GM20431 (cell line): ENCODE data around the gene SCFD2.

Experiments used
- in situ Hi-C: fragments of 300-500 bp; cut with MseI, MboI; formaldehyde crosslinking; loops from one replicate; pipeline ENCODE4 v1.15.0; 2020; ENCODE audit warnings: low sequenced_read_pairs; ENCODE audit not compliant: unreplicated experiment

The SCFD2 gene

DNA sequence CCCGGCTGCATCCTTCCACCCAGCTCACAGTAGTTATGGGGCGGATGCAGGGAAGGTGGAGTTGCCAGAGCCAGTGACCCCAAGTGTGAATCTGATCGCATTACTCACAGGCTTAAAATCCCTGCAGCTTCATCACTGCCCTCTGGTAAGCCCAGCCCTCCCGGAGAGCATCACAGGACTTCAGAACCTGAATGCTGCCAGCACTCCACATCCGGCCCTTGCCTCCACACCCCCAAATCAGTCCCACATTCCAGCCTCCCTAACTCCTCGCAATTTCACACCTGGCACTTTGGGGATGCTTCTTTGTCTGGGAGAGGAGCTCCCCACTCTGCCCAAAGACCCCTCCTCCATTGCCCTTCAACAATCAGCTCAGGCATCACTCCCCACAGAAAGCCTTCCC lies 488.2 kb downstream of the SCFD2 start:
- in situ Hi-C loops, result no loop called here

DNA sequence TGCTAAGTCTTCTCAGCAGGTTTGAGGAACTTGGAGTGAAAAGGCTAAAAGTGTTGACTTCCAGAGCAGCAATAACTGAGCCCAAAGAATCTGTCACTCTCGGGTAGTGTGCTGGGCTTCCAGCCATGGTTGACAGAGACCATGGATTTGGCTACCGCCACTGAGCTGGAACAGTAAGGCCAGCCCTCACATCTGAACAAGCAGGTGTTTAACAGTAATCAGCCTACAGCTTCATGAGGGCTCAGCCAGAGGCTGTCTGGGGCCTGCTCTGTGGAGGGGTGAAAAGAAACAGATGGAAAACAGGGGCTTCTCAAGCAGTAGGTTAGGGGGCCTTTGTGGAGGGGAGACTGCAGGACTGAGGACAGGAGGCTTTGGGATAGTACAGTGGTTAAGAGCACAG lies 488.8 kb downstream of the SCFD2 start:
- in situ Hi-C loops, result no loop called here

DNA sequence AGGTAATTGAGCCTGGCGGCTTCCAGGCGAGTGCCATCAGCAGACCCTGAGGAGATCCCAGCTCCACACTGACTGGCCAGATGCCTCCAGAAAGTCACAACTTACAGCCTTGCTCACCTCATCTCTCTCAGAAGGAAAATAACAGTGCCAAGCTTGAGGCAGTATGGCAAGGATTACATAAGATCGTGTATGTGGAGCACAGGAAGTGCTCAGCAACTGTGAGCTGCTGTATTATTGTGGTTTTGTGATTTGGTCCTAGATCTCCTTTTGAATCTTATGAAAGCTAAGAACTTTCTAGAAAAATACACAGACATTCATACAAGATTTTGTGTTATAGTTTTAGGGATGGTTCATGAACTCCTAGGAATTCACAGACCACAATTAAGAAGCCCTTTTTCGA lies 489.8 kb downstream of the SCFD2 start:
- in situ Hi-C loops, result no loop called here

DNA sequence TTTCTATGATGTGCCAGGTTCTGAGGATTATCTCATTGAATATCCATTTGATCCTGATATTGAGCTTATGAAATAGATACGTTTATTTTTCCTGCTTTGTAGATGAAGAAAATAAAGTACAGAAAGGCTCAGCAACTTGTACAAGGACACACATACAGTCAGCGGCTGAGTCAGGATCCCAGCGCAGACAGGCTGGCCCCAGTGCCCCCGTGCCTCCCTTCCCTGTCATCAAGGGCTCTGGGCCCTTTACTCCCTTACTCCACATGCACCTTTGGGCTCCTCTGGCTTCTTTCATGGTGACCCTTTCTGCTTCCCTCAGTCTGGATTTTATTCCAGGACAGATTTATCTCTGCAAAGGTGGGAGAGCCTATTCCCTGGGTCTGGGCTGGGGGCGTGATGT lies 490.9 kb downstream of the SCFD2 start:
- in situ Hi-C loops, result no loop called here

DNA sequence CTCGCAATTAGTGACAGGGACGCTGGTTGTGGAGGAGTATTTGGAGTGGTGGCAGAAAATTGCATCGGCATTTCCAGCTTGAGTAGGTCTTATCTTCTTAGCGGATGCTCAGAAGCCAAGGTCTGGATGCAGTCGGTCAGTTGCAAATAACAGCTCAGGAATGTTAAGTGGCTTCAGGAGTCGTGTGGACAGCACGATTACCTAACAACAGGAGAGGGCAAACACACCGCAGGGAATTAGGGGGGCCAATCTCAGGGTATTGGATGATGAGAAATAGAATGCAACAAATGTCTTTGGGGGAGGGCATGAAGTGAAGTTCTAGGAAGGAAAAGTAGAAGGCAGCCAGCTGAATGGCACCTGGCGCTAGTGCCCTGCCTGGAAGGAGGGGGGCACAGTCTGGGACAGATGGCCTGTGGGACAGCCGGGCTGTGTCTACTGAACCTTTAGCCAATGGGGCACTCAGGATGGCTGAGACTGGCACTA lies 492.0 kb downstream of the SCFD2 start:
- in situ Hi-C loops, result no loop called here

DNA sequence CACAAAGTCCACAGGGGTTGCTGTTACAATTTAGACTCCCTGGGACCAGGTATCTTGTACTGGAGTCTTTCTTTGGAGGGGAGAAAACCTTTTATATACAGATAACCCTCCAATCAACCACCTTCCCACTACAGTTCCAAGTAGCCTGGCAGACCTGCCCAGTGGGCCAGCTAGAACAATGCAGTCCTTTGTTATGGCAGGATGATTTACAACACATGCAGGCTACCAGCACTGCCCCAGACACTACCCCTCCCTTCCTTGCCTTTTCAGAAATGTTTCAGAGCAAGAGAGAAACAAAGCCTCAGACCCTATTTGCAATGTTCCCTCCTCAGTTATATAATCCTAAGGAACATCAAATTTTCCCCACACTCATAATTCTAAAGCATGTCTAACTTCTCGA lies 492.7 kb downstream of the SCFD2 start:
- in situ Hi-C loops, result no loop called here

DNA sequence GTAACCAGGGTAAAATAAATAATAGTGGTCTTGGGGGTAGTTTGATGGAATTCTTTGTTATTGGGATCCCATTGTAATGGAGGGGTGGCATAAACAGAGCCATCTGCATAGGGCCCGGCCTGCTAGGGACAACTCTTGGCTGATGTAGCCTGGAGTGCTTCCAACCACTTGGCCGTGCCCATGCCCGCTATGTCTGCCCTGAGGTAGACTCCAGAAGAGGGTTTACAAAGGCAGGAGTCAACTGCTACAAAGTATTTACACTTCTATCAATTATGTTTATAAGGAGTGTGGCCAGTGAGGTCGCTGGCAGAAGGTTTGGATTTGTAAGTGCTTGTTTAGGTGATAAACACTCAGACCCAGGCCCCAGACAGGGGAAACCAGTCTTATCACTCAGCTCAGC lies 495.6 kb downstream of the SCFD2 start:
- in situ Hi-C loops, result no loop called here

DNA sequence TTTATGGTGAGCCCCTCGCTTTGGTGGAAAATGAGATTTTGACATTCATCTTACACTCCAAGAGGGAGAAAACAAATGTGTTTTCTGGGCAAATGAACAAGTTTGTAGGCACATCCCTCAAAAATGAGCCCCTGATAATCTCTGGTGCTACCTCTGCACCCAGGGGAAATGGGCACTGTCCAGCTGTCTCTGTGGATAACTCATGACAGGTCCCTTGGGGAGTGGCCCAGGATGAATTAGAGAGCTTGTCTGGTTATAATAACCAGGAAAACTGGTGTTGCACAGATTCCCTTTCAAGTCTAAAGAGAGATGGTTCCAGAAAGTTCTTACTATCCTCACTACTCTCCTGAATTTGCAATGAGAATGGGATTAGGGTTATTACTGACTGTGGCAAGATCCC lies 496.2 kb downstream of the SCFD2 start:
- in situ Hi-C loops, result no loop called here

DNA sequence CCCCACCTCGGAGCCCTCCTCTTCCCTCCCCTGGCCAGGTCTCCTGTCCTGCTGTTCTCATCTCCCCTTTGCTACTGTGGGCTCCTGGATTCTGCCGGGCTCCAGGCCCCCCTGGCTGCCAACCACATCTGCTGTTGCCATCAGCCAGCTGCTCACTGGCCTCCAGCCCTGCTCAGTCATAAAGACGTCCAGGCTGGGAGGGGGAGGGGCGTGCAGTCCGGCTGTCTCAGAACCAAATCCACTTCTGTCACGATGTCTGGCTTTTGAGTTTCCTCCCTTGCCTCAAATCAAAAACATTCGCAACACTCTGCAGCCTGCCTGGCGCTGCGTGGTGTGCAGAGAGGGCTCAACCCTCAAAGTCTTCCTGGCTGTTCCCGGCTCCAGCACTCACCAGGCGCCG lies 496.7 kb downstream of the SCFD2 start:
- in situ Hi-C loops, result no loop called here

DNA sequence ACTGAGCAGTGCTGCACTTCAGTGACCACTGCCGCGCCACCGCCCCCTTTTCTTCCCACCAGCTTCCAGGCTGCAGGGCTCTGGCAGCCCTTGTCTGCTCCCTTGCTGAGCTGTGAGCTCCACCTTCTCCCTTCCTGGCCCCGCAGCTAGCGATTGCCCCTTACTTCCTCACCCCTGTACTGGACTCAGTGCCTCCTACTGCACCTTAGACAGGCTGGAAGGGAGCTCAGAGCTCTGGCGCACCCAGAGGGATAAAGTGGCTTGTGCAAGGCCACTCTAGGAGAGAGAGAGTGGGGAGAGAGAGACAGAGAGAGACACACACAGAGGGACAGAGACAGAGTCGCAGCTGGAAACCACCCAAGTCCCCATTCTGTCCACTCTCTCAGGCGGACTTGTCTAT lies 497.7 kb downstream of the SCFD2 start:
- in situ Hi-C loops, result no loop called here

DNA sequence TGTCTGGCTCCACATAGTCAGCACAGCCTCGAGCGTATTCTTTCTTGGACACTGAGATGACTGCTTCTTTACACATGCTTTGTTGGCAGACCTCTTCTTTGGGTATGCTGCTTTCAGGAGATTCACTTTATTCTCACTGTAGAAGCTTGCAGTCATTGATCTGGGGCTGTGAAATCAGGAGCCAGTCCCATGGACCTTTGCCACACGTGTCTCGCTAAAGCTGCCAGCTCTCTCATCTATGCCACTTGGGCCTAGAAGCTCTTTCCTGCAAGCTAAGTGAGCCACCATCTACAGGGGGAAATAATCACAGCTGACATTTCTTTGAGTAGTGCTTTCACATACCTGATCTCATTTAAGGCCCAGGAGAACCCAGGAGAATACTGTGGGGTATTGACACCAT lies 498.7 kb downstream of the SCFD2 start:
- in situ Hi-C loops, result no loop called here

DNA sequence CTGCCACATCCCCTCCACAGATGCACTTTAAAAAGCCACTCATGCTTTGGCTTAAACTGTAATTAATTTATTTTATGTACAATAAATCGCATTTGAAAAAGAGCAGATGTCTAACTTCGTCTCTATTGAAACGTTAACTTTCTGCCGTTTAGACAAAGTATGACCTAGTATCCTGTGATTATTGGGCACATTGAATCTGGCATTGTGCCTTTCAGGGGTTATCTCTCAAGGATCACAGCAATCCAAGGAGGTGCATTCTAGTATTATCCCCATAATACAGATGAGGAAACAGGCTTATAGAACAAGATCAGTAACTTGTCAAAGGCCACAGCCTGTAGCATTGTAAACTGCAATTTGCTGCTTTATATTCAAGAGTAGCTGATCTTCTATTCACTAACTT lies 499.1 kb downstream of the SCFD2 start:
- in situ Hi-C loops, result no loop called here

DNA sequence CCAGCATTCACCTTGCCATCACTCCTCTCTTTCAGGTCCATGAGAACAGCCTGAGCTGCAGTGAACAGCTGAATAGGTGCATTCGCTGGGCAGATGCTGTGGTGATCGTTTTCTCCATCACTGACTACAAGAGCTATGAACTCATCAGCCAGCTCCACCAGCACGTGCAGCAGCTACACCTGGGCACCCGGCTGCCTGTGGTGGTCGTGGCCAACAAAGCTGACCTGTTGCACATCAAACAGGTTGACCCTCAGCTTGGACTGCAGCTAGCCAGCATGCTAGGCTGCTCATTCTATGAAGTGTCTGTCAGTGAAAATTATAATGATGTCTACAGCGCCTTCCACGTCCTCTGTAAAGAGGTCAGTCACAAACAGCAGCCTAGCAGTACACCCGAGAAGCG lies 500.6 kb downstream of the SCFD2 start:
- in situ Hi-C loops, result no loop called here

DNA sequence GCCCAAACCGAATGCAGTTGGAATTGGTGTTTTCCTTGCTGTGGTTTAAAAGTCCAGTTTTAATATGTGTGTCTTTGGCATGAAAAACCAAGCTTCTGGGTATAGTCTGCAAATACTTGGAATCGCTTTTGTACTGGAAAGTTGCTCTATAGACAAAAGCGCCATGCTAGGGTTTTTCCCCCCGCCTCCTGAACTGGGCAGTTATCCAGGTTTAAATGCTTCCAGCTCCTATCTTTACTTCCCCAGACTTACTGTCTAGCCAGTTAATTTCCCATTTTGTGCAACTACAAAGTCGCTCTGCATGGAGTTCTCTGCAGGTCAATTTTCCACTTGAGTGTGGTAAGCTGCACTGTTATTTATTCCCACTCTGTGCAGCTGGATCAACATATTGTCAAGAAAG lies 501.1 kb downstream of the SCFD2 start:
- in situ Hi-C loops, result no loop called here

DNA sequence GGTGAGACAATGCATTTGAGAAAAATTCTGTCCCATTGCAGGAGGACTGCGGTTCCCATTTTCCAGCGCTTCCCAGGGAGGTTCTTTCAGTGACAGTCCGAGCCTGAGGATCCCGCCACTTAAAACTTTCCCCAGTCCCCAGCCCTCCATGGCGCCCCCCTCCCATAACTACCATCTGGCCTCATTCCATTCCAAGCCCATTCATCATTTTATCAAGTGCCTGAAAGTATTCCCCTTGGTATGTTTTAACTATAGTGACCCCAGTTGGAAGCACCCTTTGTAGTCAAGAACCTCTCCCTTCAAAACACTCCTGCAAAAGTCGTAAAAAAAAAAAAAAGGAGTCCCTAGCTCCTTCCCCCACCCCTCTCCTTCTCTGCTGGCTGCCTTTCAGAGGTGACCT lies 502.5 kb downstream of the SCFD2 start:
- in situ Hi-C loops, result no loop called here

DNA sequence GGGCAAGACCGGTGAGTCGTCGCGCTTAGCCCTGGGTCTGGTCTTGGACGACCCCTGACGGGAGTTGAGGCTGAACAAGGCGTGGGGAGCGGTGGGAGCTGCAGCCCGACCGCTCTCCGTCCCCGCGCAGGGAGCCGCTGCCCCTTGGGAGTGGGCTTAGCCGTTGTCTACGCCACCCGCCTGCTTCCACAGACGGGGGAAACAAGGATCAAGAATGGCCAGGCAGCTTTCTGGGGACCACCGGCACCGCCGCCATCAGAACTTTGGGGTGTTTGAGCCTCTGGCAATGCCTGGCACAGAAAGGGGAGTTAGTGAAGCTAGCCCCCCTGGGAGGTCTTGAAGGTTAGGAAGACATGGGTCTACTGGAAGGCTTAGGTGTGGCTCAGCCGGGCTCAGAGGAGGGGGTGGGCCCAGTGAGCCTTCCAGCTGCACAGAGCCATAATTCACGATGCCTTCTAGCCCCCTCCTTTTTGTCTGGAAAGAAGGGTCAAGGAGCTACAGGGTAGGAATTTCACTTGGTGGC lies 503.2 kb downstream of the SCFD2 start:
- in situ Hi-C loops, result no loop called here

DNA sequence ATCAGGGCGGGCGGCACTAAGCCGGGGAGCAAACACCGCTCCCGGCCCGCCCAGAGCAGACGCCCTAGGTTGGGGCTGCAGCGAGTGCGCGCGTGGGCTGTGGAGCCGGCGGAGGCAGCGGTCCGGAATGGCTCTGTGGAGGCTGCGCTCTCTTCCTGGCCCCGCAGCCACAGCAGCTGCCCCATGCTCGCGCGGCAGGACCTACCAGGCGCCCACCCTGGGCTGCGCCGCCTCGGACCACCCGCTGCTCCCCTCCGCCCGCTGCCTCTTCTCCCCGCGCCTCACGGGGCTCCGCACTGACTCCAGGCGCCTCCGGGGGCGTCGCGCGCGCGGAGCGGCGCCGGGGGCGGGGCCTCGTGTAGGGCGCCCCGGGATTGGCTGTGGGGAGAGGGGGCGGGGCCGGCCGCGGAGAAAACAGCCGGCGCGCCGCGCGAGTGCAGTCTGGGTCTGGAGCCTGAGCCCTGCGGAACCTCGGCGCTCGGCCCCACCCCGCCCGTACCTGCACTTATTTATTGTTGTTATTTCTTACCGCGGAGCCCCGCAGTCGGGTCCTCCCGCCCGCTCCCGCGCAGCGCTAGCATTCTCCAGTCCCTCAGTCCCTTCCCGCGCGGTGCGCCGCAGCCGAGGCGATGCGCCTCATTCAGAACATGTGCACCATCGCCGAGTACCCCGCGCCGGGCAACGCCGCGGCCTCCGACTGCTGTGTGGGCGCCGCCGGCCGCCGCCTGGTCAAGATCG lies 503.8 kb downstream of the SCFD2 start, which contains the start of gene RASL11B:
Gene RASL11B, plus strand, starts transcription at position 439 of the 738 bp plus-strand sequence. Its CDS starts 191 bp downstream, at position 630.
- in situ Hi-C loops, result no loop called here

DNA sequence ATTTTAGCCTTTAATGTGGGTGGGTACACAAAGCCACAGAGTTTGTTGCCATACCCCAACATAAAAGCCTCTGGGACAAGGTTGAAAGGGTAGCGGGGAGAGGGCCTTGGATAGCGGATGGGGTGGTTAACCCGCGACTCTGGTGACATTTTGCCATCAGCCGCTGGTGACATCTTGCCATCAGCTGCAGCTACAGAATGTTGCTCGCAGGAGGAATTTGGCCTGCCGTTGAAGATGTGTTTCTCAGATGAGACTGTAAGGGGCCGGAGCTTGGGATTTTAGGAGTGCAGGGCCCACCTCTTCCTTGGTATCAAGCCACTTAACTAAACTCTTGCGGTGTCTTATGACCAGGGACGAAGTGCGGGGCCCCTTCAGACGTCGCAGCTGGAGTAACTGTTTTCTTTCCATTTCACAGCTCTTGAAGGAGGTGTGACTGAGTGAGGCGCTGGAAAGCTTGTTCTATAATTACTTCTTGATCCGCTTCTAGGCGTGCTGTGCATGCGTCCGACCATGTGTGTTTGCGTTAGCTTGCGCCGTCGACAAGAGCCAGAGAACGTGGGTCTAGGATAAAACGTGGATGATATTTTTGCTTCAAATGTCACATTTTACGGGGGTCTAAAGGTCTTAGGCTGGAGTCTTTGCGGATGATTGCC lies 504.6 kb downstream of the SCFD2 start:
- in situ Hi-C loops, result no loop called here

DNA sequence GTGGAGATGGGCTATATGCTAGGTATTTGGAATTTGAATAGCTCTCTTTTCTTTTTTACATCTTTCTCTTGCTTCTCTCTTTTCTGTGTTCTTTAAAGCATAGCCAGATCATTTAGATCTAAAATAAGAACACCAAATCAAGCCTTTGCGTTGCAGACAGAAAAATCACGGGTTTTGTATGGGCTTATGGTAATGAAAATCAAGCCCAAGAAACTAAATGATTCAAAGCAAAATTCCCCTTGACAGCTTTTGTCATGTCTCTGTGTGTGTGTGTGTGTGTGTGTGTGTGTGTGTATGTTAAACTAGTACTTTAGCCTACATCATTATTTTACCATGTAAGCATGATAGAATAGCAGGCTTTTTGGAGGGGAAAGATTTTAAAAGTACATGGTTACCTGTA lies 505.5 kb downstream of the SCFD2 start:
- in situ Hi-C loops, result no loop called here

DNA sequence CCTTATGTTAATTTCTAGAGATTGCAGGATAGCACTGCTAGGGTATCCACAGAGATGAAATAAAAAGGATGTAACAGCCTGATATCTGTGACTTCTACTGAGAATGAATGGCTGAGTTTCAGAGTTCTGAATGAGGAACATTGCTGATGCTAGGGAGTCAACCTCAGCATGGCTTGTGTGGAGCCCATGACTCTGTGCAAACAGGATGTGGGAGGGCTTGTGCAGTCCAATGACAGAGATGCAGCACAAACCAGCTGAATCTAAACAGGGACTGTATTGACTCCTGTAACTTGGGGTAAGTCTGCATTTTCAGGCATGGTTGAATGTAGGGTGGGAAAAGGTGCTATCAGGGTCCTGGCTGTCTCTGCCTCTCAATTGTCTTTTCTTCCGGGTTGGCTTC lies 509.1 kb downstream of the SCFD2 start:
- in situ Hi-C loops, result no loop called here

DNA sequence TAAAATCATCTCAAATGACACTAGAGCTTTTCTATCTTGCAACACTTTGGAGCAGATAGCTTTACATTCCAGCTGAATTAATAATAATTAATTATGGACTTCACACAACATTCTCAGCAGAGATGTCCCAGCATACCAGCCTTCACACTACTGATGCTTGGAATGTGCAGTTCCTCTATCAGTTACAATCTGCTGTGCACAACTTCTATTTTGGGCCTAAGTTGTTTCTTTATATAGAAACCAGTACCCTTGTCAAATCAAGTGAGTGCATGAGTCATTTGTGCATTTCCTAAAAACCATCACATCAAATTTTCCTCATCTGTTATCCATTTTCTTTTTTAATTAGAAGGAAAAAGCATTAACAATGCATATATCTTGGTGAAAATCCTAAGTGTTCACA lies 512.5 kb downstream of the SCFD2 start:
- in situ Hi-C loops, result no loop called here

DNA sequence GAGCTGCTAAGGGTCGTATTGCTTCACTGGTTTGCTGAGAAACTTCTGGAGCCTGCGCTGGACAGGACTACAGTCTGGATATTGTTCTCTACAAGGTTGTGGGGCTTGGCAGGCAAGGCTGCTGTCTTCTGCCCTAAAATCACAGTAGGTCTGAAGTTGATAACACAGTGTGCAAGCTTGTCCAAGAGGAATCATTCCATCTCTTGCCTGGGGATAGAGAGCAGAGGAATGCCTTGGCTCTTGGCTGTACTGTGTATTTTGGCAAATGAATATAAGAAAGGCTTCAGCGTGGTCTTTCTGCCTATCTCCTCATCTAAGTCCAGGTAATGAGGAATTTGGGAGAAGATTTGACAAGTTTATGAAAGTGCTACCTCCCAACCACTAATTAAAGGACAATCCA lies 513.1 kb downstream of the SCFD2 start:
- in situ Hi-C loops, result no loop called here
